ENCODE results near the gene ERO1B. TPM values are rescaled to one million over a fixed set of nuclear protein-coding genes. Genes with fewer than 3 reads are reported as not detected.
A peak's percentile ranks its signal among the peaks of the same experiment; 100 is the strongest.
"Not testable (repeated sequence)": the region's sequence is repeated elsewhere in the genome, so short reads cannot be mapped to it uniquely, and the experiment has no call there.

ERO1B gene
- polyA plus RNA-seq, 10 donors = 2.0 to 4.5 (median 3.4) TPM

DNA sequence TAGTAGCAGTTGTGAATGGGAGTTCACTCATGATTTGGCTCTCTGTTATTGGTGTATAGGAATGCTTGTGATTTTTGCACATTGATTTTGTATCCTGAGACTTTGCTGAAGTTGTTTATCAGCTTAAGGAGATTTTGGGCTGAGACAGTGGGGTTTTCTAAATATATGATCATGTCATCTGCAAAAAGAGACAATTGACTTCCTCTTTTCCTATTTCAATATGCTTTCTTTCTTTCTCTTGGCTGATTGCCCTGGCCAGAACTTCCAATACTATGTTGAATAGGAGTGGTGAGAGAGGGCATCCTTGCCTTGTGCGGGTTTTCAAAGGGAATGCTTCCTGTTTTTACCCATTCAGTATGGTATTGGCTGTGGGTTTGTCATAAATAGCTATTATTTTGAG lies 93.7 kb downstream of the ERO1B start:
- DNase-seq = not testable (repeated sequence)

DNA sequence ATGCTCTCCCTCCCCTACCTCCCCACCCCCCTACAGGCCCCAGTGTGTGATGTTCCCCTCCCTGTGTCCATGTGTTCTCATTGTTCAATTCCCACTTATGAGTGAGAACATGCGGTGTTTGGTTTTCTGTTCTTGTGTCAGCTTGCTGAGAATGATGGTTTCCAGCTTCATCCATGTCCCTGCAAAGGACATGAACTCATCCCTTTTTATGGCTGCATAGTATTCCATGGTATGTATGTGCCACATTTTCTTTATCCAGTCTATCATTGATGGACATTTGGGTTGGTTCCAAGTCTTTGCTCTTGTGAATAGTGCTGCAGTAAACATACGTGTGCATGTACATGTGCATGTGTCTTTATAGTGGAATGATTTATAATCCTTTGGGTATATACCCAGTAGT lies 95.3 kb downstream of the ERO1B start:
- DNase-seq = not testable (repeated sequence)

DNA sequence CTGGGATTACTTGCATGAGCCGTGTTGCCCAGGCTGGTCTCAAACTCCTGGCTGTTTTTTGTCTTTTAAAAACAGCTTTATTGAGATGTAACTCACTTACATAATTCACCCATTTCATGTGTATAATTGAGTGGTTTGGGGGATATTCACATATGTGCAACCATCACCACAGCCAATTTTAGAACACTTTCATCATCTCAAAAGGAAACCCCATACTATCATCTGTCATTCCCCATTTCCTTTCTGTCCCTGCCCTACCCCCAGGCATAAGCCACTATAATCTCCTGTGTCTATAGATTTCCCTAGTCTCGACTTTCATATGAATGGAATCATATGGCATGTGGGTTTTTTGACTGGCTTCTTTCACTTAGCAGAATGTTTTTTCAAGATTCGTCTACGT lies 96.1 kb downstream of the ERO1B start:
- DNase-seq = no peak

- no peak for DNase-seq
Measured at GRCh38 chr1:236181059-236181458, 100.7 kb downstream of the ERO1B start.

DNA sequence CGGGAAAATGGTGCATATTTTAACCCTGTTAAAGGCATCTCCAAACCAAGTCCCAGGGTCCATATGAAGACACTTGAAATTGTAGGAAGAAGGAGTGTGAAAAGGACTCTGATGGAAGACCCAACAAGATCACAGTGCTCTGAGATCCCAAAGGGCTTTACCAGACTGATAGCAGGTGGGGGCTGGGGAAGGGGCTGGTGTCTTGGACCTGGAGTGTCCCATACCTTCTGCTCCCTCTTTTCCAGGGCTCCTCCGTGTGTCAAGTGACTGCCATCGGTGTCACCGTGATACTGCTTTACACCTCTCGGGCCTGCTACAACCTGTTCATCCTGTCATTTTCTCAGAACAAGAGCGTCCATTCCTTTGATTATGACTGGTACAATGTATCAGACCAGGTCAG lies 102.1 kb downstream of the ERO1B start:
- DNase-seq = no peak

- DNase-seq = peak in 1 of 3 donors; percentile 15
Measured at GRCh38 chr1:236176337-236177336, 105.1 kb downstream of the ERO1B start.

DNA sequence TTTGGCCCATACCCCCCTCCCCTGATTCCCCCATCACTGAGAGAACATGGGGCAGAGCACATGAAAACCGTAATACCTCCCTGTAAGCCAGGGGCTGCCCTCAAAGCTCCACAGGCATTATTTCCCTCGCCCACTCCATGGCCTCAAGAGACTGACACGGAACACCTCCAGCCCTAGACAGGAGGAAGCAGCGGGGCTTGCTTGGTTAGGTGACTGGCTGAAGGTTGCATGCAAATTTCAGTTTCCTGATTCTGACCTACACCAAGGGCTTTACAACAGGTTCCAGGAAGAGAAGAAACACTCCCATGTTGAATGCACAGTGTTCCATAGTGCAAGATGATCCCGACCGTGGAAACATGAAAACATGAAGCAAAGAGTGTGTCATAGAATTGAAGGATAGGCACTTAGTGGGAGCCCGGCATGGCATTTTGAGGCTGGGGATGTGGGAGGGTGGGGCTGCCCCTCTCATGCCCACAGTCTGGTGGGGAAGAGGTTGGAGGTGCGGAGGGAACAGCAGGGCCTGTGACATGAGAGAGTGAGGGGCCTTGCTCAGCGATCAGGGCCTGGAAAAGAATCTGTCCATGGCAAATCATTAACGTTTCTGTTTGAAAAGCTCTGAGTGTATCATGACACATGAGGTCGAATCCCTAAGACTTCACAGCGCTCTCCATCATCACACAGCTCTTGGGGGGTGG lies 106.0 kb downstream of the ERO1B start:
- DNase-seq = no peak

DNA sequence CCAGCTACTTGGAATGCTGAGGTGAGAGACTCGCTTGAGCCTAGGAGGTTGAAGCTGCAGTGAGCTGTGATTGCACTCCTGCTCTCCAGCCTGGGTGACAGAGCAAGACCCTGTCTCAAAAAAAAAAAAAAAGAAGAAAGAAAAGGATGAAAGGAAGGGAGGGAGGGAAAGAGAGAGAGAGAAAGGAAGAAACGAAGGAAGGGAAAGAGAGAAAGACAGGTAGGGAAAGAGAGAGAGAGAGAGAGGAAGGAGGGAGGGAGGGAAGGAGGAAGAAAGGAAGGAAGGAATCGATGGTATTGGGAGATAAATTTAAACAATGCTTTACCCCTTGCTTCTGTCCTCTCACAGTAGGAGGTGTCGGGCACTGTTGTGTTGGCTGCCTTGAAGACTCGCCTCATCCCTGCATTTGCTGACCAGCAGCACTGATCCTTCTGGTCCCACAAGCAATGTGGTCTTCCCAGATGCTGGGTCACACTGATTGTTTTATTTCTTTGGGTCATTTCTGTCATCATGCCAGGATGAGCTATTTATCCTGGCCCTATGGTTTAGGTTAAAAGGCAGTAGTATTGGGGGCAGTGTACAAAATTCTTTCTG lies 108.5 kb downstream of the ERO1B start:
- DNase-seq = no peak

DNA sequence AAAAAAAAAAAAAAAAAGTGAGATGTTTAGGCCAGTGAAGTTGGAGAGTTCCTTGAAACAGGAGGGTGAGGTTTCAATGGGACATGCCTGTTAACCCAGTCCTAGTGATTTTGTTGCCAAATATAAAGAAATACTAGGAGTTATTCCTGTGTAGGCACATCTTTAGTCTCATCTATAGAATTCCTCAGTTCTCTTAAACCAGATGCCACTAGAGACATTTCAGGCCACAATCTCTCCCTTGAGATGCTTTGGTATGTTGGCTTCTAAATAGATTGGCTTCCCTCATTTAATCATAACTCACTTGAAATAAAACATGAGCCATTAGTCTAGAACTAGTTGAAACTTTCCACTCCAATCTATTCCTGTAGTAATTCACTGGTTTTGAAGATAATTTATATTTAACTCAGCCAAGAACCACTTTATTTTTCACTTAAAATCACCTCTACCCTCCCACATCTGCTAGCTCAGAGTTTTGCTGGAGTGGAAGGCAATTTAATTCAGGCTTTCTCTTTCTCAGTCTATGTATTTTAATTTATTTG lies 109.6 kb downstream of the ERO1B start:
- DNase-seq = peak in 1 of 3 donors; percentile 15

DNA sequence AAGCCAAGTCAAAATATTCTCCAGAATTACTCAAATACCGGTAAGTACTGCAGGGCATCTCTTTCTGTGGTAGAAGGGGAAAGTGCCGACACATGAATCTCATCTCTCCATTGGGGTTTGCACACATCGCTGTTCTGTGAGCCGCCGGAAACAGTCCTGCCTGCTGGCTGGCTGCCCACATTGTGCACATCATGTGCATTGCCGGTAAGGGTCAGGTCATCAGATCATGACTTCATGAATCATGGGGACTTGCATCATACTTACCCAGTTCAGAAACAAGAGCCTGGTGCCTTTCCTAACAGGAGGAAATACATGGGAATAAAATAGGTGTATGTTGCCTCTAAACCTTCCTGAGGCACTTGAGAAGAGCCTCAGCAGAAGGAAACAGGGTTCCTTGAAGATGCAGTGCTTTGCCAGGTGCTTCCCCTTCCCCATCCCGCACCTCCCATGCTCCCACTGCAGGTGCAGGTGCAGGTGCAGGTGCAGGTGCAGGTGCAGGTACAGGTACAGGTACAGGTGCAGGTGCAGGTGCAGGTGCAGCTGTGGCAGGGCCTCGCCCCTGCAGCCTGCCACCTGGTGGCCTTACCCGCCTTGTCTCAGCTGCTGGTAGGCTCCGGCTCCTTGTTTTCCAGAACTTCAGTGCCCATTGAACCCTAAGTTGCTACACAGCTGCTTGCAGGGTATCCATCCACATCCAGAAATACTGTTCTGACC lies 112.9 kb downstream of the ERO1B start:
- no peak for DNase-seq

DNA sequence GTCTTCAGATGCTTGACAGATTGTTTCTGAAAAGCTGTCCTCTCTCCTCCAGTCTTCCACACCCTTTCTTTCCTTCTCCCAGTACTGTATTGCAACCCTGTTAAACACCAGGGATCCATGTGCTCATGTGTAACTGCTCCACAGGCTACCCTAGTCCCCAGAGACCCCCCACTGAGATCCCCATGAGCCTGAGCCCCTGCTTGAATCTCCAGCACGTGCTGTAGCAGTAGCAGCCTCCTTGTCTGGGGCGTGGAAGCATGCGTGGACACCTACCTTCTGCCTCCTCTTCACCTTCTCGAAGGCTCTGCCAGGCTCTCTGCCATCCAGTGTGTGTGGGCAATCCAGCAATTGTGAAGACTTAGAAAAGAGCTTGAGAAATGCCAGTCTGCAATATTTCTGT lies 114.2 kb downstream of the ERO1B start:
- no peak for DNase-seq

DNA sequence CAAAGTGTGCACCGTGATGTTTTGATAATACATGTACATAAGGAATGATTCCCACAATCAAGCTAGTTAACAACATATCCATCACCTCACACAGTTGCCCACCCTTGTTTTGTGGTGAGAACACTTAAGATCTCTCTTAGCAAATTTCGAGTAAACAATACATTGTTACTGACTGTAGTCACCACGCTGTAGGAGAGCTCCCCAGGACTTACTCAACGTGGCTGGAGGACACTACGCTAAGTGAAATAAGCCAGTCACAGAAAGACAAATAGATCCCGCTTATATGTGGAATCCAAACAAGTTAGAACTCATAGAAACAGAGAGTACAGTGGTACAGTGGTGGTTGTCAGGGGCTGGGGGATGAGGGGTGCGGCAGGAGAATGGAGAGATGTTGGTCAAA lies 114.6 kb downstream of the ERO1B start:
- no peak for DNase-seq

- no peak for DNase-seq
Measured at GRCh38 chr1:236166041-236166440, 115.7 kb downstream of the ERO1B start.

Other genes with a start within 250 kb of the ERO1B start
- 100 to 1,000 TPM; 242 to 365 (median 282) TPM for gene NID1, start 216.9 kb downstream of the ERO1B start, polyA plus RNA-seq (ENCODE audit: insufficient read length in 10 of 10)
- 10 to 100 TPM in 2 of 10 donors, 1 to 10 TPM in 8; 4.5 to 13.9 (median 5.5) TPM for gene GPR137B, start 139.4 kb downstream of the ERO1B start, polyA plus RNA-seq (ENCODE audit: insufficient read length in 10 of 10)
- gene EDARADD, start 112.3 kb upstream of the ERO1B start, polyA plus RNA-seq (ENCODE audit: insufficient read length in 10 of 10) = 1 to 10 TPM in 2 of 10 donors, under 1 TPM in 8; 0.20 to 4.9 (median 0.59) TPM
- 10 to 100 TPM; 20.1 to 49.1 (median 34.3) TPM for gene LGALS8, start 242.0 kb upstream of the ERO1B start, polyA plus RNA-seq (ENCODE audit: insufficient read length in 10 of 10)